GM13976 (cell line): Measurements from ENCODE around the gene RNF224.

Source experiments
- DNase-seq: peaks from one replicate; pipeline ENCODE4 v3.0.0; 2012; ENCODE audit warnings: low spot score
- CTCF ChIP-seq: IDR thresholded peaks from 2 replicates; pipeline ENCODE4 v1.5.1; 2012; ENCODE audit warnings: borderline replicate concordance, mild to moderate bottlenecking; ENCODE audit not compliant: insufficient read depth; ENCODE audit errors: extremely low read depth, missing control alignments, control extremely low read depth
- in situ Hi-C: fragments of 300-500 bp; cut with MboI; formaldehyde crosslinking; loops from one replicate; pipeline ENCODE4 v1.12.0; 2022; ENCODE audit warnings: low sequenced_read_pairs, mixed read lengths, inconsistent platforms; ENCODE audit not compliant: unreplicated experiment

RNF224 gene

DNA sequence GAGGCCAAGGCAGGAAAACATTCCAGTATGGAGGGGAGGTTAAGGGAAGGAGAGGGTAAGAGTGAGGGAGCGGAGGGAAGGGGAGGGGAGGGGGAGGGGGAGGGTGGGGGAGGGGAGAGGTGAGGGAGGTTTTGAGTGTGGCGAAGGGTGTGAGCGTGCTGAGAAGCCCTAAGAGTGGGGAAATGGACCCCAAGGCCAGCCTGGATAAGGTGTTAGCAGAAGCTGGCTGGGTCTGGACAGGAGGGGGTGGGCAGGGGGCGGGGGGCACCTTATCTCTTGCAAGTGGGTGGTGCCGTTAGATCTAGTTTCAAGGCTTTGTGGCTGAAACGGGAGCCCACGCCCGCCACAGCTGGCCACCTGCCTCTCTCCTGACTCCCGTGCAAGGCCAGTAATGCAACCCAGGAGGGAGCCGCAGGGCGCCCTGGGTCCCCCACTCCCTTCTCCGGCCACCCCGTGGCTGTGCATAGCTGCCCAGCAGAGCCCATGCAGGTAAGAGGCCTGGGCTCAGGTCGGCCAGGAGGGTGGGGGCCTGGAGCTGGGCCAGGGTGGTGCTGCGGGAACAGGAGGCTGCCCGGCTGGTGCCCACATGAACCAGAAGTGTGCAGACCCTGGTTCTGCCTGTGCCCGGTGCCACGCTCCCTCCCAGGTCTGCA is 677 bp downstream of the RNF224 start:
- TF ChIP-seq CTCF: no peak
- in situ Hi-C loops: loop anchor here (5.0 kb wide), 1 partner anchor 111 kb away; no protein-coding TSS in a partner anchor
- no peak for DNase-seq

DNA sequence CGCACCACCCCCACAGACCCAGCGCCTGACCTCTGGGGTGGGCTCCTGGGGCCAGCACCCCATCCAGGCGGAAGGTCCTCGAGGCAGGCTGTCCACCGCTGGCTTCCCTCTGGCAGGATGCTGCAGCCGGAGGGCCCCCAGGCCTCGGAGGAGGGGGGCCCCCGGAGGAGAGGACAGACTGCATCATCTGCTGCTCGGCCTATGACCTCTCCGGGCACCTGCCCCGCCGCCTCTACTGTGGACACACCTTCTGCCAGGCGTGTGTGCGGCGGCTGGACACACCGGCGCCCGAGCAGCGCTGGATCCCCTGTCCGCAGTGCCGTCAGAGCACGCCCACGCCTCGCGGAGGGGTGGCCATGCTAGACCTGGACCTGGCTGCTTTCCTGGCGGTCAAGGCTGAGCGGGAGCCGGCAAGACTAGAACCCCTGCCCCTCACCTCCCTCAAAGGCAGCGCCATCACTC is 1.2 kb downstream of the RNF224 start:
- no peak for TF ChIP-seq CTCF
- in situ Hi-C loops: loop anchor here (5.0 kb wide), 1 partner anchor 111 kb away; no protein-coding TSS in a partner anchor
- DNase-seq: no peak

- in situ Hi-C loops: loop anchor here (5.0 kb wide), 1 partner anchor 112 kb away; no protein-coding TSS in a partner anchor
These were observed 1.9 kb downstream of the RNF224 start for GRCh38 chr9:137228968-137229896.

DNA sequence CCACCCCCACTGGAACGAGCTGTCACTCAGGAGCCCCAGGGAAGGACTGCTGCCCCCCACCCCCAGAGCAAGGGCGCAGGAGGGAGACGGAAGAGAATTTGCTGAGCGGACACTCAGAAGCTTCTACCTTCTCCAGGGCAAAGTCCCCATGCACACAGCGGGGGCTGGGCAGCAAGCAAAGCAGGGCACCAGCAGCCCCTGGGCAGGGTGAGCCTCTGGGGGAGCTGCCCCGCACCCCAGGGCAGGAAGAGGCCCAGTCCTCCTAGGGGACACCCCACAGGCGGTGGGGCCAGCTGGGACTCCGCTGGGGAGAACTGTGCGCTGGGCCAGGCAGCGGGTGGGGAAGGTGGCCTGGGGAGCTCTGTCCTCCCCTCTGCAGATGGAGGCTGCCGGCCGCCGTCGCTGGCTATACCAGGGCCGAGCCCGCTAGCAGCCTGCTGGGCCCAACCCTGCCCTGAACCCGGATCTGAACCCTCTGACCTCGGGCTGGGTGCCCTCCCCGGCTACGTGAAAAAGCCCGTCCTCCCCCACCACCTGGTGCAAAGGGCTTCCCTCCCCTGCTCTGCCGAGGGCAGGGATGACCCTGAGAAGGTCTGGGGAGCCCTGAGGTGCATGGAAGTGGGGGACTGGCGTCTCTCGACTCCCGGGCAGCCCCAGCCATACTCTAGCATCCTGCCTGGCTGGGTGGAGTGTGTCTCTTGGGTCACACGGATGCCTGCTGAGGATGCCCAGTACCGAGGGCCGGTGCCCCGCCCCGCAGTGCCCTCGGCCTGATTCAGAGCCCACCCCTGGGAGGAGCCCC is 2.8 kb downstream of the RNF224 start:
- in situ Hi-C loops: loop anchor here (5.0 kb wide), 1 partner anchor 113 kb away; no protein-coding TSS in a partner anchor
- TF ChIP-seq CTCF: no peak
- no peak for DNase-seq

More at GRCh38 chr9:137228968-137229896, 1.9 kb downstream of the RNF224 start:
- TF ChIP-seq CTCF: no peak
- no peak for DNase-seq

- in situ Hi-C loops: no loop called here
- TF ChIP-seq CTCF: no peak
- no peak for DNase-seq
These were observed 3.5 kb downstream of the RNF224 start, which contains the start of gene SLC34A3 for GRCh38 chr9:137230705-137231371. Gene SLC34A3, plus strand, starts transcription at chr9:137230901. Its CDS starts 802 bp downstream, at chr9:137231703.

- in situ Hi-C loops: no loop called here
- DNase-seq: no peak
- TF ChIP-seq CTCF: no peak
These were observed 4.2 kb downstream of the RNF224 start for GRCh38 chr9:137231372-137232039.
